NT2/D1 (cell line): Measurements from ENCODE around the gene OR10C1.

Experiments
- SUZ12 ChIP-seq: IDR thresholded peaks from 2 replicates; pipeline ENCODE4 v1.6.1; 2011; ENCODE audit not compliant: insufficient read length, insufficient read depth; ENCODE audit errors: extremely low read depth
- ZNF274 ChIP-seq: IDR thresholded peaks from 2 replicates; pipeline ENCODE4 v1.6.1; 2011; ENCODE audit warnings: mild to moderate bottlenecking, low read depth, low read length

- TF ChIP-seq ZNF274 (no peak), SUZ12 (no peak)
Observed at GRCh38 chr6:29403801-29404200, 35.3 kb upstream of the OR10C1 start.
